ENCODE results near the gene KCND1.
A peak's percentile ranks its signal among the peaks of the same experiment; 100 is the strongest.
"Not testable (repeated sequence)": the region's sequence is repeated elsewhere in the genome, so short reads cannot be mapped to it uniquely, and the experiment has no call there.

The KCND1 gene

GRCh38 chrX:48971249-48972219 is at the start of gene KCND1:
KCND1 (minus strand) TSS chrX:48971844; CDS start chrX:48970271, 1,573 bp downstream.
- peak; percentile 31 for DNase-seq (ENCODE audit: low spot score)

- no peak for DNase-seq (ENCODE audit: low spot score)
Observed at GRCh38 chrX:49019599-49020249, 48.1 kb upstream of the KCND1 start.

DNA sequence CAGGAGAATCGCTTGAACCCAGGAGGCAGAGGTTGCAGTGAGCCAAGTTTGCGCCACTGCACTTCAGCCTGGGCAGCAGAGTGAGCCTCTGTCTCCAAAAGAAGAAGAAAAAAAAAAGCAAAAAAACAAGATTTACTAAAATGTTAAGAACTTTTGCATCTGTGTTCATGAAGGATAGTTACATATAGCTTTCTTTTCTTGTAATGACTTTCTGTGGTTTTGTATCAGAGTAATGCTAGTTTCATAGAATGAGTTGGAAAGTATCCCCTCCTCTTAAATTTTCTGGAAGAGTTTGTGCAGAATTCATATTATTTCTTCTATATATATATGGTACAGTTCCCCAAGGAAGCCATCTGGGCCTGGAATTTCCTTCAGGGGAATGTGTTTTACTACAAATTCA is 47.4 kb upstream of the KCND1 start:
- no peak for DNase-seq (ENCODE audit: low spot score)

DNA sequence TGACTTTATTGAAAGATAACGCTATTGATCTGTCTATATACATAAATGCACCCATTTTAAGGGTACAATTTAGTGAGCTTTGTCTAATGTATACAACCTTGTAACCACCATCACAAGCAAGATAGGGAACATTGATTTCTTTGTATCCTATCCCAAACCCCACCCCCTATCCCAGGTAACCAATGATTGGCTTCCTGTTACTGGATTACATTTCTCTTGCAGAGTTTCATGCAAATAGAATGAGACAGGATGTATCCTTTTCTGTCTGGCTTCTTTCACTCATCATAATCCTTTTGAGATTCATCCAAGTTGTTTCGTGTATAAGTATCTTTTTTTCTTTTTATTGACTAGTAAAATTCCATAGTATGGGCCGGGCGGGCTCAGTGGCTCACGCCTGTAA is 32.1 kb upstream of the KCND1 start:
- DNase-seq (ENCODE audit: low spot score): no peak

GRCh38 chrX:49002091-49002935 is 30.7 kb upstream of the KCND1 start, which contains the start of gene GRIPAP1:
GRIPAP1 (minus strand) TSS chrX:49002264; CDS start chrX:49002229, 35 bp downstream.
- DNase-seq (ENCODE audit: low spot score): peak; percentile 74

DNA sequence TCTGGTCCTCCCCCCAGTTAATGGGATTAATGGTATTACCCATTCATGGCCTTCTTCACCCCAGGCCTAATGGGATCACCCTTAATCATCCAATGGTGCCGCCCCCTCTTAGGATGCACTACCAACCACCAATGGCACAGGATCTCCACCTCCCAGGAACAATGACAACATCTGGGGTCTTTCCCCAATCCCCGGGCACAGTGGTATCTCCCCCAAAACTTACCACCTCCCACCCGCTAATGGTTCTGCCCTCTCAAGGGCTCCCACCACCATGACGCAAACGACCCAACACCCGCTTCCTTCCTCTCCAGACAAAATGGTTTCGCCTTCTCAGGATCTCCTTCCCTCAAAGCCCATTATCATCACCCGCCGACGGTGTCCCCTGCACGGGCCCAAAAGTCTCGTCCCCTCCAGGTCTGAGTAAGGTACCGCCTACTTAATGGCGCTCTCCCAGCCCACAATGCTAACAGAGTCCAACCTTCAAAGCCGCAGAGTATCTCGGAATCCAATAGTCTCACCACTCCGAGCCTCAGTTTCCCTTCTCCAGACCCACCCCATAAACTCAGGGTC is 30.0 kb upstream of the KCND1 start:
- peak; percentile 16 for DNase-seq (ENCODE audit: low spot score)

- DNase-seq (ENCODE audit: low spot score): no peak
Observed at GRCh38 chrX:49000636-49001035, 29.0 kb upstream of the KCND1 start.

DNA sequence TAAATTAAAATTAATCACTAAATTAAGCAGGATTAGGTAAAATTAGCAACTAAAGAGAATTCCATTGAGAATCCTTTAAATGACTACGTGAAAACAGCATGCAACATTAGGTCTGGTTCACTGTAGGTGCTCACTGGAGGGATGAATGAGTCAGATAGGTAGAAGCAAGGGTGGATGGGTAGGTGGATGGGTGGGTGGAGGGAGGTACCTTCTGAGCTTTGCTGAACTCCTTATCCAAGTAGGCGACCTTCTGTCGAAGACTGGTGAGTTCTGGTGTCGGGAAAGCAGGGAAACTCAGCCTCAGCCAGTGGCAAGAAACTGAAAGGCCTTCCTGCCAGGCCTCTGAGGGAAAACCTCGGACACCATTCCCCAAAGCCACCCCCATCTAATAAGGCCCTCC is 27.4 kb upstream of the KCND1 start:
- no peak for DNase-seq (ENCODE audit: low spot score)

- DNase-seq (ENCODE audit: low spot score): no peak
Observed at GRCh38 chrX:48998391-48998790, 26.7 kb upstream of the KCND1 start.

- DNase-seq (ENCODE audit: low spot score): no peak
Observed at GRCh38 chrX:48997865-48998264, 26.2 kb upstream of the KCND1 start.

DNA sequence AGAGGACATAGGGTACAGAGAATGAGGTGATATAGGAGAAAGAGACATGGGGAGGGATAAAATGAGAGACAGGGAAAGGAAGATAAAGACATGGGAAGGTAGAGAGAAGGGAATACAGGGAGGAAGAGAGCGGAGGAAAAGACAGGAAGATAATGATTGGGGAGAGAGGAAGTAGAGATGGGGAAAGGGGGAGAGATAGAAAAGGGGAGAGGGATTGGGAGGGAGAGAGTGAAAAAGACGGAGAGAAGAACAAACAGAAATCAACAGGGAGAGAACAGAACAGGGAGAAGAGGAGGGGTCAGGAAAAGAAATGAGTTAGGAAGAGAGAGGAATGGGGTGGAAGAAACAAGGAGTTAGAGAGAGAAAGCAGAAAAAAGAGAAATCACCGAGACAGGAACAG is 25.8 kb upstream of the KCND1 start:
- DNase-seq (ENCODE audit: low spot score): no peak

DNA sequence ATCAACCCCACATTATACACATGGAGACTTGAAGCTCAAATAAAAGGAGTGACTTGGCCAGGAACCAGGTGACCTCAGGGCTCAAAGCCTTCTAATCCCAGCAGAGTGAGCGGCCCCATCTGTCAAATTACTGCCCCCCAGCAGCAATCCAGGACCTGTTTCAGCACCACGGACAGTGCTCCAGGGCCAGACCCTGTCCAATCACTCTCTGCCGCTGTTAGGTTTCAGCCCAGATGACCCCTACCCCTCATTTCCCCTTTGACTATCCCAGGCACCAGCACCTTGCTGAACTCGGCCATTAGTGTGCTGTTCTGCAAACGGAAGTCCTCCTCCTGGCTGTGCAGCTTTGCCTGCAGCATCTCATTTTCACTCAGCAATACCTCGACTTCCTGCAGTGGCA is 25.3 kb upstream of the KCND1 start:
- DNase-seq (ENCODE audit: low spot score): no peak

- no peak for DNase-seq (ENCODE audit: low spot score)
Observed at GRCh38 chrX:48992341-48992740, 20.7 kb upstream of the KCND1 start.

GRCh38 chrX:48989483-48989882 is 17.8 kb upstream of the KCND1 start:
- DNase-seq (ENCODE audit: low spot score): no peak

GRCh38 chrX:48983896-48984295 is 12.3 kb upstream of the KCND1 start:
- DNase-seq (ENCODE audit: low spot score): no peak

DNA sequence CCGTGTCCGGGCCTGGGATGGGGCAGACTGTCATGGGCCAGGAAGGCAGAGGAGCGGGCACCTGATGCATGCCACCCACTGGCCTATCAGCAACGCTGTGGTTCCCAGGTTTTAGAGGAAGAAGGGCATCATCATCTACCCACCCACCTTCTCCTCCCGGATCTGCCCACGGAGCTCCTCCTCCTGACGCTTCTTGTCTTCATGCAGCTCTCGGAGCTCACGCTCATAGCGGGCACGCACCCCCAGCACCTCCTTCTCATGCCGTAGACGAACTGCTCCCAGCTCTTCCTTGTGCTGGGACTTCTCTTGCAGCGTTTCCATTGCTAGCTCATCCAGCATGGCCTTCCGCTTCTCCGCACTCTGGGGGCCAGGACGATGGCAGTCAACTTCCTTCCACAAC is 11.4 kb upstream of the KCND1 start:
- DNase-seq (ENCODE audit: low spot score): no peak

DNA sequence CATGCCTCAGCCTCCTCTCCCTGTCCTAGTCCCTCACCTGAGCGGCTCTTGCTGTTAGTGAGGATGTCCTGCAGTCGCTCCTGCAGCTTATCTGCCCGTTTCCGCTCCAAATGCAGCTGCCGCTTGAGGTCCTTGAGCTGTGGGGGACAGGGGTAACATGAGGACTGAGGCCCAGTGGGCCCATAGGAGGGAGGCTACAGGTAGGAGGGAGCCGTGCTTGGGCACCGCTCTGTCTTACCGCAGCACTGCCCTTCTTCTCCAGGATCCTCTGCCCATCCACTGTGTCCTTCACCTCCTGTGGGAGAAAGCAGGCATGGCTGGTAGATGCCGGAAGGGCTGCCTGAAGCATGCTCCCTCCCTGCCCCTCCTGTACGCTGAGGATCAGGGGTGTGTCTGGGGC is 9.5 kb upstream of the KCND1 start:
- no peak for DNase-seq (ENCODE audit: low spot score)

- DNase-seq (ENCODE audit: low spot score): not testable (repeated sequence)
Observed at GRCh38 chrX:48980341-48980740, 8.7 kb upstream of the KCND1 start.

- no peak for DNase-seq (ENCODE audit: low spot score)
Observed at GRCh38 chrX:48978226-48978625, 6.6 kb upstream of the KCND1 start.

DNA sequence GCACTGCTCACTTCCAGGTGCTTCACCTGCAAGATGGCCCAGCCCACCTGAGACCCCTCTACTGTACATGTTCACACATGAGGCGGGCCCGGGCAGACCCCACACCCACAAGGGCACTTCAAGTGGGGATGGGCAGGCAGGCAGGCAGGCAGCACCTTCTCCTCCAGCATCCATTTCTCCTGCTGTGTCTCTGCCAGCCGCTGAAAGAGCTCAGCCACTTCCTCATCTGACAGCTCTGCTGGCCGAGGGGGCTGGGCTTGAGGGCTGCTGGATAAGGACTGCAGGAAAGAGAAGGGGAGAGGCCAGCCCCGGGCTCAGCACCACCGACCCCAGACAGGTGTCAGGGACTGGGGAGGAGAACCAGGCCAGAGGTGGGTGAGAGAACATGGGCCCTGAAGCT is 4.4 kb upstream of the KCND1 start:
- DNase-seq (ENCODE audit: low spot score): no peak

- DNase-seq (ENCODE audit: low spot score): no peak
Observed at GRCh38 chrX:48975541-48975940, 3.9 kb upstream of the KCND1 start.

DNA sequence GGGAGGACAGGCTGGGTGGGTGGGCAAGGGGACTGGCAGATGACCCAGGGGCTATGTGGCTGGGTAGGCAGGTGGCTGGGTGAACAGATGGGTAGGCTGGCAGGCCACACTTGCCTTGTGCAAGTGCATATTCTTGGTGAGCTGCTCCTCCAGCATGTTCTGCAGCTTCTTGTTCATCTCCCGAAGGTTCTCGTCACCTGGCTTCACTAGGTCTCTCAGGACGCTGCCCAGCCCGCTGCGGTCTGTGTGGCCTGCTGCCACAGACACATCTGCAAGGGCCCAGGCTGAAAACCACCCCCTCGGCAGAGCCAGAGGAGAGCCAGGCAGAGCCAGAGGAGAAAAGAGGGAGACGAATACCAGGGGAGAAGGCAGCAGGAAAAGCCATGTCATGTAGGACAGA is 3.4 kb upstream of the KCND1 start:
- no peak for DNase-seq (ENCODE audit: low spot score)
